ENCODE measurements around the gene CRTAC1.

- TF ChIP-seq CTCF (IDR thresholded peaks at IDR 0.05; ENCODE audit: extremely low read depth in 1 of 2, insufficient read depth in 1 of 2, low read depth in 1 of 2, low read length in 2 of 2), result no peak
- TF ChIP-seq POLR2AphosphoS5 (IDR thresholded peaks at IDR 0.05; ENCODE audit: insufficient read depth, low read depth, low read length), result no peak
- no peak for TF ChIP-seq MAX (IDR thresholded peaks at IDR 0.05; ENCODE audit: insufficient read depth, insufficient read length)
- no peak for TF ChIP-seq GATA2 (IDR thresholded peaks at IDR 0.05; ENCODE audit: insufficient read depth, insufficient read length, low read depth, low read length)
Observed at GRCh38 chr10:97826892-97827291, 203.5 kb downstream of the CRTAC1 start.
